Measurements from ENCODE around the gene ECI1. TPM values are rescaled to one million over a fixed set of nuclear protein-coding genes. Genes with fewer than 3 reads are reported as not detected.

ECI1 gene
- total and polyA plus RNA-seq, 2 experiments from 2014 or later: 118 to 143 TPM

GRCh38 chr16:2200313-2200712, 51.1 kb downstream of the ECI1 start (continued):
- TF ChIP-seq ZNF462 (CRISPR knock-in tag; IDR thresholded peaks at IDR 0.05): no peak
- no peak for TF ChIP-seq POLR2AphosphoS5 (IDR thresholded peaks at IDR 0.05; ENCODE audit: low read depth)
- no peak for TF ChIP-seq CREB1 (CRISPR knock-in tag; IDR thresholded peaks at IDR 0.05; ENCODE audit: low read depth)

- Histone ChIP-seq H3K27ac (ENCODE audit: low read depth) (no peak overlapping the region), H3K4me3 (no peak overlapping the region), H4K20me1 (replicated peaks; ENCODE audit: insufficient read depth) (no peaks in the 10 kb centered on the region), H3K27me3 (ENCODE audit: insufficient read depth) (peaks cover 54% of the 10 kb centered on the region), H3K4me2 (no peak overlapping the region), H3K4me1 (ENCODE audit: insufficient read depth) (peaks cover 4% of the 10 kb centered on the region; the same call in 1 of the 2 replicates), H3K36me3 (ENCODE audit: insufficient read depth) (no peaks in the 10 kb centered on the region), H3K79me2 (replicated peaks; ENCODE audit: insufficient read depth) (no peaks in the 10 kb centered on the region), H3K9me2 (ENCODE audit: insufficient read depth) (no peaks in the 10 kb centered on the region), H3F3A (replicated peaks; ENCODE audit: low read depth) (no peaks in the 10 kb centered on the region; the same call in 1 of the 2 replicates), H2AFZ (no peak overlapping the region)
- no peak overlapping the region for H3K4me3 Mint-ChIP-seq
- no peak for TF ChIP-seq CREB1 (CRISPR knock-in tag; IDR thresholded peaks at IDR 0.05; ENCODE audit: low read depth)
- no peak for TF ChIP-seq ZNF114 (CRISPR knock-in tag; IDR thresholded peaks at IDR 0.05)
- no peak for TF ChIP-seq ZNF331 (CRISPR knock-in tag; IDR thresholded peaks at IDR 0.05; ENCODE audit: low read depth)
- no peak for TF ChIP-seq STAT1 (IDR thresholded peaks at IDR 0.05; ENCODE audit: unreplicated experiment)
- no peak for TF ChIP-seq CTCF (conservative IDR thresholded peaks at IDR 0.05; ENCODE audit: low read depth in 2 of 2)
- no peak for TF ChIP-seq POLR2AphosphoS5 (IDR thresholded peaks at IDR 0.05; ENCODE audit: low read depth)
- no peak for TF ChIP-seq NANOG (IDR thresholded peaks at IDR 0.05; ENCODE audit: borderline replicate concordance)
- H3K27ac Mint-ChIP-seq: no peak overlapping the region
- no peaks in the 10 kb centered on the region for H3K9me3 Mint-ChIP-seq
- peaks cover 4% of the 10 kb centered on the region; the same call in 1 of the 3 replicates for H3K4me1 Mint-ChIP-seq
- DNase-seq (ENCODE audit: low spot score) (no peak), ATAC-seq (no peak)
- H3K27me3 Mint-ChIP-seq (ENCODE audit: insufficient read depth, low read depth, poor library complexity): peaks cover 39% of the 10 kb centered on the region
- no peaks in the 10 kb centered on the region; the same call in 2 of the 3 replicates for H3K36me3 Mint-ChIP-seq (ENCODE audit: low read depth)
These were observed 51.7 kb downstream of the ECI1 start for GRCh38 chr16:2199621-2200139.

All from GM23338 (cell line).